HG03196 (cell line): ENCODE results near the gene MAP2K2.
A peak's percentile ranks its signal among the peaks of the same experiment; 100 is the strongest.
"Not testable (repeated sequence)": the region's sequence is repeated elsewhere in the genome, so short reads cannot be mapped to it uniquely, and the experiment has no call there.

Experiments used
- ATAC-seq: cut with Tn5 transposase; IDR thresholded peaks from one replicate; pipeline ENCODE4 v1.9.1; 2021; ENCODE audit not compliant: unreplicated experiment

The MAP2K2 gene

GRCh38 chr19:4123615-4124568 is at the start of gene MAP2K2:
MAP2K2 (minus strand) TSS chr19:4124122; CDS start chr19:4123875, 247 bp downstream.
- ATAC-seq = peak; percentile 80

- ATAC-seq = no peak
These were observed 49.0 kb upstream of the MAP2K2 start for GRCh38 chr19:4172861-4173473.

- no peak for ATAC-seq
These were observed 47.8 kb upstream of the MAP2K2 start for GRCh38 chr19:4171676-4172075.

GRCh38 chr19:4164262-4164661 is 40.3 kb upstream of the MAP2K2 start:
- no peak for ATAC-seq

- no peak for ATAC-seq
These were observed 37.6 kb upstream of the MAP2K2 start for GRCh38 chr19:4161415-4162077.

- ATAC-seq = not testable (repeated sequence)
These were observed 34.0 kb upstream of the MAP2K2 start for GRCh38 chr19:4157971-4158370.

- no peak for ATAC-seq
These were observed 33.2 kb upstream of the MAP2K2 start for GRCh38 chr19:4157164-4157563.

GRCh38 chr19:4154571-4155312 is 30.8 kb upstream of the MAP2K2 start:
- no peak for ATAC-seq

- ATAC-seq = no peak
These were observed 28.5 kb upstream of the MAP2K2 start for GRCh38 chr19:4152241-4152998.

GRCh38 chr19:4151623-4152022 is 27.7 kb upstream of the MAP2K2 start:
- no peak for ATAC-seq

- no peak for ATAC-seq
These were observed 25.8 kb upstream of the MAP2K2 start for GRCh38 chr19:4149518-4150288.

- ATAC-seq = no peak
These were observed 20.8 kb upstream of the MAP2K2 start for GRCh38 chr19:4144666-4145249.

- not testable (repeated sequence) for ATAC-seq
These were observed 19.0 kb upstream of the MAP2K2 start for GRCh38 chr19:4142916-4143315.

GRCh38 chr19:4140237-4140711 is 16.4 kb upstream of the MAP2K2 start:
- ATAC-seq = no peak

- ATAC-seq = no peak
These were observed 15.8 kb upstream of the MAP2K2 start for GRCh38 chr19:4139614-4140236.

- no peak for ATAC-seq
These were observed 14.5 kb upstream of the MAP2K2 start for GRCh38 chr19:4138445-4138844.

GRCh38 chr19:4136680-4137088 is 12.8 kb upstream of the MAP2K2 start:
- no peak for ATAC-seq

- not testable (repeated sequence) for ATAC-seq
These were observed 11.5 kb upstream of the MAP2K2 start for GRCh38 chr19:4135386-4135785.
